Heart left ventricle (tissue), 13 donors: ENCODE results near the gene SLC25A42.

ENCODE experiments used
- CTCF ChIP-seq, 12 donors: fragments of 200-600 bp; sonication (generic) in 4 of 12; IDR thresholded peaks; one replicate each; pipeline versions ENCODE4 v1.5.0 to v1.8.0; 2018 to 2022; ENCODE audit warnings: antibody characterized with exemption in 12 of 12, mild to moderate bottlenecking in 5 of 12
- POLR2A ChIP-seq, 2 donors: fragments of 450-650 bp; IDR thresholded peaks; one replicate each; pipeline ENCODE4 v1.6.1; 2017; ENCODE audit warnings: antibody characterized with exemption in 2 of 2, mild to moderate bottlenecking in 2 of 2, moderate library complexity in 2 of 2
- donor health status: ischemic (EF 13 %, LVEDD 7.1; RV severe dilation, severe dysfunction).
- donor health status: DM: no; HTN: yes; CAD: no.
- donor health status: DM: no; HTN: no; CAD: no.
- donor health status: ischemic (EF 25% LVEDD 6.9; RV normal size, moderate dysfunction).
- donor health status: ischemic (EF 25% LVEDD 5.7; RV mildly dilated, moderate dysfunction).
- donor health status: ischemic (EF 35%, LVEDD 5.7; RV mildly dilated, moderate dysfunction).
- donor health status: nonischemic (EF 11% LVEDD 7.7; RV severe dilation, severe dysfunction).
- donor health status: DM: yes; HTN: yes; CAD: no.
- donor health status: PGD.
- donor health status: ischemic (EF 29% LVEDD 5.4; RV normal size, mild dysfunction).
- donor health status: nonischemic (EF 23%, LVEDD 6.1; RV moderate dilation, normal function).

GRCh38 chr19:19071897-19072296, 8.1 kb downstream of the SLC25A42 start:
- no peak for TF ChIP-seq CTCF (IDR thresholded peaks at IDR 0.05)
- no peak for TF ChIP-seq POLR2A (IDR thresholded peaks at IDR 0.05)
